HepG2 (cell line): Measurements from ENCODE around the gene CRADD. TPM values are rescaled to one million over a fixed set of nuclear protein-coding genes. Genes with fewer than 3 reads are reported as not detected.

Experiments used
- ATAC-seq: fragments of 200-7000 bp; cut with Tn5 transposase; 3 replicates; pipeline ENCODE4 v1.9.1; 2020; ENCODE audit warnings: mild to moderate bottlenecking, moderate library complexity
- BruUV-seq: library from RNA; stranded (reverse); fragments of 400-500 nt; replicated peaks from 2 replicates; lab custom pipeline; 2021; lab: Mats Ljungman, UMichigan
- CTCF ChIA-PET: fragments of 300-600 bp; formaldehyde crosslinking; extraction: SDS; loops from one replicate; lab custom pipeline; 2021; ENCODE audit warnings: low total read pairs, inconsistent platforms, low intra/inter-chr PET ratio; lab: Yijun Ruan, JAX
- POLR2A ChIA-PET: fragments of 350-600 bp; sonication (Branson Sonifier 250); formaldehyde crosslinking; loops from one replicate; lab custom pipeline; 2020; ENCODE audit warnings: antibody characterized with exemption, inconsistent platforms; lab: Yijun Ruan, JAX
- DNase-seq: peaks from one replicate; pipeline ENCODE4 v3.0.0-alpha.2; 2015; ENCODE audit warnings: low spot score
- FAIRE-seq: peaks from 3 replicates; lab custom pipeline; 2011; peaks lifted over from hg19 to GRCh38; lab: Jason Lieb, UNC
- H2AFZ ChIP-seq: one replicate; pipeline ENCODE4 v1.6.1; 2011; ENCODE audit warnings: low read length, inconsistent platforms
- H3K27ac ChIP-seq: fragments of 300-600 bp; 3 replicates; pipeline ENCODE4 v1.8.0; 2011; ENCODE audit warnings: mixed run types, mild to moderate bottlenecking, mixed read lengths, low read length, inconsistent platforms; ENCODE audit not compliant: insufficient read depth; ENCODE audit errors: extremely low read length
- H3K27me3 ChIP-seq, 2 experiments: fragments of 200-600 bp in 1 of 2; 2 replicates in 1 of 2; 3 replicates in 1 of 2; pipeline versions ENCODE4 v1.6.0 to v1.8.0; 2011; ENCODE audit warnings: low read length in 2 of 2, mild to moderate bottlenecking in 2 of 2, moderate library complexity in 2 of 2, inconsistent platforms in 1 of 2; ENCODE audit not compliant: insufficient read depth in 2 of 2, control insufficient read depth in 1 of 2
- H3K36me3 ChIP-seq, 2 experiments: fragments of 200-600 bp in 1 of 2; replicated peaks in 1 of 2; 2 replicates in 1 of 2; 3 replicates in 1 of 2; pipeline versions ENCODE4 v1.5.1 to v1.8.0; 2011; ENCODE audit warnings: low read length in 2 of 2, inconsistent platforms in 1 of 2; ENCODE audit not compliant: insufficient read depth in 2 of 2, control insufficient read depth in 1 of 2
- H3K4me1 ChIP-seq: 2 replicates; pipeline ENCODE4 v1.5.1; 2012; ENCODE audit warnings: low read length, inconsistent platforms; ENCODE audit not compliant: insufficient read depth
- H3K4me2 ChIP-seq: 2 replicates; pipeline ENCODE4 v1.6.0; 2011; ENCODE audit warnings: low read depth, low read length, inconsistent platforms
- H3K4me3 ChIP-seq, 3 experiments: fragments of 200-600 bp in 1 of 3; sonication (generic), shearing (Covaris generic) in 1 of 3; replicated peaks in 1 of 3; 2 replicates each; pipeline ENCODE4 v1.5.1; 2011 to 2016; ENCODE audit warnings: low read length in 3 of 3, inconsistent platforms in 2 of 3, low read depth in 2 of 3, mild to moderate bottlenecking in 2 of 3, control low read depth in 1 of 3, mixed read lengths in 1 of 3; ENCODE audit not compliant: insufficient read depth in 1 of 3
- H3K79me2 ChIP-seq: one replicate; pipeline ENCODE4 v1.6.1; 2011; ENCODE audit warnings: low read length, inconsistent platforms; ENCODE audit not compliant: insufficient read depth
- H3K9ac ChIP-seq: 2 replicates; pipeline ENCODE4 v1.6.0; 2011; ENCODE audit warnings: mild to moderate bottlenecking, low read depth, low read length, inconsistent platforms; ENCODE audit not compliant: insufficient read depth
- H3K9me3 ChIP-seq: 2 replicates; pipeline ENCODE4 v1.5.1; 2012; ENCODE audit warnings: mild to moderate bottlenecking, low read length
- H4K20me1 ChIP-seq: 2 replicates; pipeline ENCODE4 v1.6.0; 2011; ENCODE audit warnings: inconsistent platforms, mild to moderate bottlenecking, low read length, moderate library complexity; ENCODE audit not compliant: insufficient read depth
- NFYB ChIP-seq: sonication (generic); formaldehyde crosslinking; IDR thresholded peaks from 2 replicates; pipeline ENCODE4 v1.4.0; 2020; ENCODE audit warnings: missing genetic modification reagents
- SYNCRIP ChIP-seq: fragments of 200-400 bp; formaldehyde crosslinking; IDR thresholded peaks from 2 replicates; pipeline ENCODE4 v1.6.1; 2018; ENCODE audit warnings: mild to moderate bottlenecking, low read depth, low read length; ENCODE audit not compliant: insufficient read depth
- YEATS2 ChIP-seq: sonication (generic); formaldehyde crosslinking; IDR thresholded peaks from 2 replicates; pipeline ENCODE4 v1.4.0; 2020; ENCODE audit warnings: missing genetic modification reagents, borderline replicate concordance
- WGBS: methylation state at CpG from one replicate; pipeline ENCODE4 v1.1.6; 2017; ENCODE audit warnings: low lambda C conversion rate; 5-methylcytosine and 5-hydroxymethylcytosine counted together
- in situ Hi-C: cut with HindIII; loops from 2 replicates; pipeline ENCODE4 v1.10.0; 2017; ENCODE audit warnings: low pct_unique_long_range_greater_than_20kb; ENCODE audit not compliant: extremely low pct_ligation_motif_present
- intact Hi-C: fragments of 100-400 bp; cut with micrococcal nuclease; formaldehyde crosslinking; loops from one replicate; pipeline ENCODE4 v1.10.0; 2022; ENCODE audit not compliant: unreplicated experiment
- polyA plus RNA-seq, 8 experiments: library from polyadenylated mRNA; depleted of rRNA in 3 of 8; stranded (reverse) in 7 of 8; unstranded in 1 of 8; fragments of >200 nt; fragmentation: Illumina TruSeq in 4 of 8; extraction: Trizol in 4 of 8; gene quantifications; 2 replicates each; pipeline versions ENCODE4 v1.2.1 to v1.2.3, GENCODE V29; 2011 to 2016; ENCODE audit warnings: low read depth in 4 of 8, missing spikeins in 1 of 8, mixed read lengths in 1 of 8; ENCODE audit not compliant: insufficient read depth in 1 of 8
- total RNA-seq, 5 experiments: library from RNA; depleted of rRNA; stranded (reverse); fragments of >200 nt; fragmentation: Illumina TruSeq; extraction: Trizol; gene quantifications; 2 replicates each; pipeline ENCODE4 v1.2.3, GENCODE V29; 2016; ENCODE audit warnings: low read depth in 1 of 5
- TF ChIP-seq, protein P1 (sequence below): sonication (generic); formaldehyde crosslinking; IDR thresholded peaks from 2 replicates; pipeline ENCODE4 v1.8.1; 2023; ENCODE audit warnings: mild to moderate bottlenecking, missing genetic modification reagents, borderline replicate concordance
- TF ChIP-seq, protein P2 (sequence below): sonication (generic); formaldehyde crosslinking; IDR thresholded peaks from 2 replicates; pipeline ENCODE4 v1.4.0; 2020; ENCODE audit warnings: missing genetic modification reagents, borderline replicate concordance
- TF ChIP-seq, protein P3 (sequence below): sonication (generic); formaldehyde crosslinking; IDR thresholded peaks from 2 replicates; pipeline ENCODE4 v1.9.0; 2021; ENCODE audit warnings: missing genetic modification reagents, mild to moderate bottlenecking, borderline replicate concordance
- TF ChIP-seq, protein P4 (sequence below): sonication (generic); formaldehyde crosslinking; IDR thresholded peaks from 2 replicates; pipeline ENCODE4 v1.4.0; 2020; ENCODE audit warnings: missing genetic modification reagents
- TF ChIP-seq, protein P5 (sequence below): sonication (generic); formaldehyde crosslinking; conservative IDR thresholded peaks from 2 replicates; pipeline ENCODE4 v1.8.0; 2022; ENCODE audit warnings: low read depth, missing genetic modification reagents

Gene CRADD
- total and polyA plus RNA-seq, 2 of the 13 experiments (the other 11 are each of a cell fraction or from before 2014, with no cell fraction given) = 12.4 to 18.8 TPM

DNA sequence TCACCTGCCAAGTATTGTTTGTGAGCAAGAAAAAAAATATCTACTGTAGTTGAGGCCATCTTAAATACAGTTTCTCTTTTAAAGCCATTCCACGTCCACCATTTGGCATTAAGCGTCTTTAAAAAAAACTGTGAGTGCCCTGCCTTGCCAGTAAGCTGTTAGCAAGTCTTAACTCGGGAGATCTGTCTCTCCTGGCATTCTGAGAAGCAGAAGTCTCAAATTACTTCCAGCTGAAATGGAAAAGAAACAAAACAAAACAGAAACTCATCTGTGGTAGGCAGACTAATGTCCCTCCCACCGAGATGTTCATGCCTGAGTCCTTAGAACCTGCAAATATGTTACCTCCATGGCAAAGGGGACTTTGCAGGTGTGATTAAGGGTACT lies 126.2 kb downstream of the CRADD start:
- in situ Hi-C loops (no loop called here), intact Hi-C loops (no loop called here)
- no peak for ATAC-seq
- no peak for DNase-seq
- Histone ChIP-seq H3K4me3 (no peak overlapping the region), H3K36me3 (no peaks in the 10 kb centered on the region), H3K27me3 (no peaks in the 10 kb centered on the region), H3K4me1 (no peaks in the 10 kb centered on the region), H4K20me1 (no peaks in the 10 kb centered on the region), H3K9ac (no peak overlapping the region), H3K79me2 (no peaks in the 10 kb centered on the region), H3K4me2 (no peak overlapping the region), H3K27ac (no peak overlapping the region), H2AFZ (no peak overlapping the region), H3K9me3 (no peaks in the 10 kb centered on the region)
- BruUV-seq = no TSS peak
- FAIRE-seq = no peak
- TF ChIP-seq, protein P1, sequence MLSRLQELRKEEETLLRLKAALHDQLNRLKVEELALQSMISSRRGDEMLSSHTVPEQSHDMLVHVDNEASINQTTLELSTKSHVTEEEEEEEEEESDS (CRISPR knock-in tag) = no peak
- TF ChIP-seq, protein P2, sequence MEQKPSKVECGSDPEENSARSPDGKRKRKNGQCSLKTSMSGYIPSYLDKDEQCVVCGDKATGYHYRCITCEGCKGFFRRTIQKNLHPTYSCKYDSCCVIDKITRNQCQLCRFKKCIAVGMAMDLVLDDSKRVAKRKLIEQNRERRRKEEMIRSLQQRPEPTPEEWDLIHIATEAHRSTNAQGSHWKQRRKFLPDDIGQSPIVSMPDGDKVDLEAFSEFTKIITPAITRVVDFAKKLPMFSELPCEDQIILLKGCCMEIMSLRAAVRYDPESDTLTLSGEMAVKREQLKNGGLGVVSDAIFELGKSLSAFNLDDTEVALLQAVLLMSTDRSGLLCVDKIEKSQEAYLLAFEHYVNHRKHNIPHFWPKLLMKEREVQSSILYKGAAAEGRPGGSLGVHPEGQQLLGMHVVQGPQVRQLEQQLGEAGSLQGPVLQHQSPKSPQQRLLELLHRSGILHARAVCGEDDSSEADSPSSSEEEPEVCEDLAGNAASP (CRISPR knock-in tag) = no peak
- TF ChIP-seq, protein P3, sequence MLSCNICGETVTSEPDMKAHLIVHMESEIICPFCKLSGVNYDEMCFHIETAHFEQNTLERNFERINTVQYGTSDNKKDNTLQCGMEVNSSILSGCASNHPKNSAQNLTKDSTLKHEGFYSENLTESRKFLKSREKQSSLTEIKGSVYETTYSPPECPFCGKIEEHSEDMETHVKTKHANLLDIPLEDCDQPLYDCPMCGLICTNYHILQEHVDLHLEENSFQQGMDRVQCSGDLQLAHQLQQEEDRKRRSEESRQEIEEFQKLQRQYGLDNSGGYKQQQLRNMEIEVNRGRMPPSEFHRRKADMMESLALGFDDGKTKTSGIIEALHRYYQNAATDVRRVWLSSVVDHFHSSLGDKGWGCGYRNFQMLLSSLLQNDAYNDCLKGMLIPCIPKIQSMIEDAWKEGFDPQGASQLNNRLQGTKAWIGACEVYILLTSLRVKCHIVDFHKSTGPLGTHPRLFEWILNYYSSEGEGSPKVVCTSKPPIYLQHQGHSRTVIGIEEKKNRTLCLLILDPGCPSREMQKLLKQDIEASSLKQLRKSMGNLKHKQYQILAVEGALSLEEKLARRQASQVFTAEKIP (CRISPR knock-in tag) = no peak
- TF ChIP-seq, protein P4, sequence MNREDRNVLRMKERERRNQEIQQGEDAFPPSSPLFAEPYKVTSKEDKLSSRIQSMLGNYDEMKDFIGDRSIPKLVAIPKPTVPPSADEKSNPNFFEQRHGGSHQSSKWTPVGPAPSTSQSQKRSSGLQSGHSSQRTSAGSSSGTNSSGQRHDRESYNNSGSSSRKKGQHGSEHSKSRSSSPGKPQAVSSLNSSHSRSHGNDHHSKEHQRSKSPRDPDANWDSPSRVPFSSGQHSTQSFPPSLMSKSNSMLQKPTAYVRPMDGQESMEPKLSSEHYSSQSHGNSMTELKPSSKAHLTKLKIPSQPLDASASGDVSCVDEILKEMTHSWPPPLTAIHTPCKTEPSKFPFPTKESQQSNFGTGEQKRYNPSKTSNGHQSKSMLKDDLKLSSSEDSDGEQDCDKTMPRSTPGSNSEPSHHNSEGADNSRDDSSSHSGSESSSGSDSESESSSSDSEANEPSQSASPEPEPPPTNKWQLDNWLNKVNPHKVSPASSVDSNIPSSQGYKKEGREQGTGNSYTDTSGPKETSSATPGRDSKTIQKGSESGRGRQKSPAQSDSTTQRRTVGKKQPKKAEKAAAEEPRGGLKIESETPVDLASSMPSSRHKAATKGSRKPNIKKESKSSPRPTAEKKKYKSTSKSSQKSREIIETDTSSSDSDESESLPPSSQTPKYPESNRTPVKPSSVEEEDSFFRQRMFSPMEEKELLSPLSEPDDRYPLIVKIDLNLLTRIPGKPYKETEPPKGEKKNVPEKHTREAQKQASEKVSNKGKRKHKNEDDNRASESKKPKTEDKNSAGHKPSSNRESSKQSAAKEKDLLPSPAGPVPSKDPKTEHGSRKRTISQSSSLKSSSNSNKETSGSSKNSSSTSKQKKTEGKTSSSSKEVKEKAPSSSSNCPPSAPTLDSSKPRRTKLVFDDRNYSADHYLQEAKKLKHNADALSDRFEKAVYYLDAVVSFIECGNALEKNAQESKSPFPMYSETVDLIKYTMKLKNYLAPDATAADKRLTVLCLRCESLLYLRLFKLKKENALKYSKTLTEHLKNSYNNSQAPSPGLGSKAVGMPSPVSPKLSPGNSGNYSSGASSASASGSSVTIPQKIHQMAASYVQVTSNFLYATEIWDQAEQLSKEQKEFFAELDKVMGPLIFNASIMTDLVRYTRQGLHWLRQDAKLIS (CRISPR knock-in tag) = no peak
- TF ChIP-seq, protein P5, sequence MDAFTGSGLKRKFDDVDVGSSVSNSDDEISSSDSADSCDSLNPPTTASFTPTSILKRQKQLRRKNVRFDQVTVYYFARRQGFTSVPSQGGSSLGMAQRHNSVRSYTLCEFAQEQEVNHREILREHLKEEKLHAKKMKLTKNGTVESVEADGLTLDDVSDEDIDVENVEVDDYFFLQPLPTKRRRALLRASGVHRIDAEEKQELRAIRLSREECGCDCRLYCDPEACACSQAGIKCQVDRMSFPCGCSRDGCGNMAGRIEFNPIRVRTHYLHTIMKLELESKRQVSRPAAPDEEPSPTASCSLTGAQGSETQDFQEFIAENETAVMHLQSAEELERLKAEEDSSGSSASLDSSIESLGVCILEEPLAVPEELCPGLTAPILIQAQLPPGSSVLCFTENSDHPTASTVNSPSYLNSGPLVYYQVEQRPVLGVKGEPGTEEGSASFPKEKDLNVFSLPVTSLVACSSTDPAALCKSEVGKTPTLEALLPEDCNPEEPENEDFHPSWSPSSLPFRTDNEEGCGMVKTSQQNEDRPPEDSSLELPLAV = no peak
- TF ChIP-seq NFYB (CRISPR knock-in tag) (no peak), SYNCRIP (no peak), YEATS2 (CRISPR knock-in tag) (no peak)
- ChIA-PET CTCF (no interaction called here), POLR2A (no interaction called here)
- WGBS = 78% methylated on average over 4 of the region's 4 CpGs
